Activated CD4-positive, CD25-positive, alpha-beta regulatory T cell treated with anti-CD3 and anti-CD28 coated beads, Interleukin-2, amount 50 U/mL, for 16 hours (primary cell): ENCODE results near the gene UFSP1.
"Not testable (repeated sequence)": the region's sequence is repeated elsewhere in the genome, so short reads cannot be mapped to it uniquely, and the experiment has no call there.

ENCODE experiments used
- DNase-seq: peaks from one replicate; pipeline ENCODE4 v3.0.0-alpha.2; 2020; ENCODE audit warnings: low read depth, low spot score

The UFSP1 gene

GRCh38 chr7:100888988-100889750, at the start of gene UFSP1:
TSS of gene UFSP1 (minus strand) at chr7:100889715. CDS start at chr7:100889271, 444 bp downstream.
- DNase-seq = no peak

- not testable (repeated sequence) for DNase-seq
These were observed 46.7 kb upstream of the UFSP1 start for GRCh38 chr7:100936167-100936566.

GRCh38 chr7:100935381-100935780, 45.9 kb upstream of the UFSP1 start:
- DNase-seq = not testable (repeated sequence)

GRCh38 chr7:100933734-100934133, 44.2 kb upstream of the UFSP1 start:
- no peak for DNase-seq

GRCh38 chr7:100929808-100930174, 40.3 kb upstream of the UFSP1 start:
- no peak for DNase-seq

- not testable (repeated sequence) for DNase-seq
These were observed 34.1 kb upstream of the UFSP1 start for GRCh38 chr7:100923616-100924015.

- DNase-seq = no peak
These were observed 31.5 kb upstream of the UFSP1 start for GRCh38 chr7:100921039-100921438.

- DNase-seq = not testable (repeated sequence)
These were observed 30.4 kb upstream of the UFSP1 start for GRCh38 chr7:100919779-100920437.

- DNase-seq = not testable (repeated sequence)
These were observed 29.8 kb upstream of the UFSP1 start for GRCh38 chr7:100919335-100919734.

GRCh38 chr7:100914879-100915447, 25.4 kb upstream of the UFSP1 start:
- no peak for DNase-seq

- no peak for DNase-seq
These were observed 24.8 kb upstream of the UFSP1 start for GRCh38 chr7:100914208-100914878.

GRCh38 chr7:100911484-100911883, 22.0 kb upstream of the UFSP1 start:
- no peak for DNase-seq

GRCh38 chr7:100910443-100910842, 20.9 kb upstream of the UFSP1 start:
- DNase-seq = not testable (repeated sequence)

GRCh38 chr7:100908512-100908911, 19.0 kb upstream of the UFSP1 start:
- no peak for DNase-seq

- no peak for DNase-seq
These were observed 13.1 kb upstream of the UFSP1 start for GRCh38 chr7:100902638-100903037.

- no peak for DNase-seq
These were observed 12.4 kb upstream of the UFSP1 start for GRCh38 chr7:100901921-100902332.

- no peak for DNase-seq
These were observed 11.5 kb upstream of the UFSP1 start for GRCh38 chr7:100900978-100901377.

GRCh38 chr7:100899432-100899831, 9.9 kb upstream of the UFSP1 start:
- DNase-seq = no peak

GRCh38 chr7:100897772-100898454, 8.4 kb upstream of the UFSP1 start:
- no peak for DNase-seq

- peak; percentile 47 for DNase-seq
These were observed 7.5 kb upstream of the UFSP1 start for GRCh38 chr7:100896732-100897608.
